ENCODE results near the gene PGAP1. TPM values are rescaled to one million over a fixed set of nuclear protein-coding genes. Genes with fewer than 3 reads are reported as not detected.

PGAP1 gene
- total and polyA plus RNA-seq, 2 of the 8 experiments (the other 6 are each of a cell fraction or from before 2014, with no cell fraction given), result 8.3 to 24.1 TPM

DNA sequence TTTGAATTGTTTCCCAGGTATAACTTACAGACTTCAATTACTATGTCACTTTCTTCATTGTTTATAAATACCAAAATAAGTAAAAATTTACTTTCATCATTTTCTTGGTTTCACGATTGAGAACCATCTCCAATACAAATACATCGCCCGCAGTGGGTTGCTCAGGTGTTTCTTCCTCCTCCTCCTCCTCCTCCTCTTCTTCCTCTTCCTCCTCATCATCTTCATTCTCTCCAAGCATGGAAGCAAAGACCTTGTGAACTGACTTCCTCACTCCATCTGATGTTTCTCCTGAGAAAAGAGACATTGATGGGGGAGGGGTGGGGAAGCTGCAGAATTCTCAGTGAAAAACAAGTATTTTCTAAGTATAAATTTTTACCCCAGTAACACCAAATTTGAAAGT, 133.6 kb downstream of the PGAP1 start:
- H3K14ac ChIP-seq (ENCODE audit: insufficient read length), result no peak overlapping the region
- H3K9ac ChIP-seq (replicated peaks in 1 of 4; ENCODE audit: extremely low read depth in 1 of 4, low read depth in 3 of 4, low read length in 3 of 4), result no peak overlapping the region
- peaks cover 4 to 71% (median 37%) of the 10 kb centered on the region in 4 experiments for H3K36me3 ChIP-seq (ENCODE audit: control insufficient read depth in 2 of 4, insufficient read depth in 4 of 4, low read length in 3 of 4)
- H2BK20ac ChIP-seq (ENCODE audit: low read length), result no peak overlapping the region
- ChIA-PET CTCF (ENCODE audit: partially characterized antibody) (no interaction called here), POLR2A (ENCODE audit: partially characterized antibody) (interaction anchor here (1.5 kb wide), 1 partner anchor 8 kb away, joined by 3 read pairs; no protein-coding TSS in a partner anchor)
- no peaks in the 10 kb centered on the region for H3K79me1 ChIP-seq (ENCODE audit: low read depth, low read length)
- H3K4me2 ChIP-seq (ENCODE audit: insufficient read depth in 1 of 2, low read depth in 2 of 2, low read length in 2 of 2), result no peak overlapping the region
- no peak overlapping the region for H2BK12ac ChIP-seq (ENCODE audit: low read depth, low read length)
- H3K79me2 ChIP-seq (ENCODE audit: control insufficient read depth in 1 of 2, insufficient read depth in 2 of 2, low read length in 2 of 2), result no peaks in the 10 kb centered on the region; a peak in 1 of 4 replicates
- no peak overlapping the region for H2BK15ac ChIP-seq (ENCODE audit: low read length)
- H2AFZ ChIP-seq (ENCODE audit: low read length), result no peak overlapping the region
- no peak overlapping the region for H2BK120ac ChIP-seq (replicated peaks; ENCODE audit: low read depth, low read length)
- no peak overlapping the region for H2BK5ac ChIP-seq (ENCODE audit: low read depth, low read length)
- WGBS, 2 experiments (ENCODE audit: extremely low coverage in 1 of 2, insufficient coverage in 1 of 2, insufficient read length in 1 of 2, insufficient replicate concordance in 2 of 2, low coverage in 1 of 2, low lambda C conversion rate in 2 of 2, missing lambda C conversion rate in 1 of 2), result 97% methylated on average over 3 of the region's 3 CpGs; no CpG with 5 or more reads in 1 of the 2 experiments
- no peak overlapping the region for H3K27ac ChIP-seq (ENCODE audit: low read depth, low read length)
- H3K23me2 ChIP-seq (ENCODE audit: low read depth, low read length), result no peaks in the 10 kb centered on the region
- H3K9me3 ChIP-seq (ENCODE audit: insufficient read depth in 2 of 2, low read depth in 1 of 2, low read length in 1 of 2), result no peaks in the 10 kb centered on the region
- FAIRE-seq (no peak), DNase-seq (ENCODE audit: low read depth in 1 of 2, low spot score in 2 of 2) (no peak)
- H4K20me1 ChIP-seq (replicated peaks in 1 of 2; ENCODE audit: control insufficient read depth in 1 of 2, insufficient read depth in 2 of 2, low read length in 2 of 2), result no peaks in the 10 kb centered on the region
- H3K4me1 ChIP-seq (replicated peaks in 1 of 4; ENCODE audit: control insufficient read depth in 3 of 4, insufficient read depth in 4 of 4, low read length in 3 of 4), result no peaks in the 10 kb centered on the region
- H2AK5ac ChIP-seq (ENCODE audit: low read depth, low read length), result no peak overlapping the region
- H3K4me3 ChIP-seq (ENCODE audit: extremely low read depth in 1 of 4, insufficient read depth in 2 of 4, low read depth in 3 of 4, low read length in 4 of 4), result no peak overlapping the region
- H4K8ac ChIP-seq (ENCODE audit: extremely low read depth, insufficient read depth, low read length), result no peak overlapping the region
- no peak overlapping the region for H4K91ac ChIP-seq (replicated peaks; ENCODE audit: insufficient read length, low read length)
- H3K27me3 ChIP-seq (replicated peaks in 1 of 4; ENCODE audit: control insufficient read depth in 3 of 4, extremely low read depth in 1 of 4, insufficient read depth in 3 of 4, low read length in 3 of 4), result no peaks in the 10 kb centered on the region
- no peak overlapping the region for H3K23ac ChIP-seq (ENCODE audit: insufficient read length)
- H4K5ac ChIP-seq (ENCODE audit: insufficient read length, low read depth, low read length), result no peak overlapping the region
- H3K18ac ChIP-seq (ENCODE audit: extremely low read depth, low read length), result no peak overlapping the region
- no peak overlapping the region for H3K56ac ChIP-seq (replicated peaks; ENCODE audit: insufficient read length, low read depth, low read length)
- no peak overlapping the region for H3K4ac ChIP-seq (replicated peaks; ENCODE audit: insufficient read length, low read depth, low read length)

All from H1 (cell line).